Gastroesophageal sphincter (tissue), 3 donors: ENCODE measurements around the gene SH3D21.

Experiments used
- CTCF ChIP-seq, 4 experiments: fragments of 200-600 bp in 2 of 4; fragments of 450-650 bp in 2 of 4; sonication (generic) in 1 of 4; IDR thresholded peaks; one replicate each; pipeline ENCODE4 v1.5.1; 2017 to 2019; ENCODE audit warnings: antibody characterized with exemption in 4 of 4, mild to moderate bottlenecking in 2 of 4, moderate library complexity in 2 of 4
- EP300 ChIP-seq: sonication (generic); formaldehyde crosslinking; IDR thresholded peaks from one replicate; pipeline ENCODE4 v1.6.1; 2017; ENCODE audit warnings: antibody characterized with exemption, mild to moderate bottlenecking
- POLR2A ChIP-seq, 2 donors: fragments of 450-650 bp; IDR thresholded peaks; one replicate each; pipeline ENCODE4 v1.6.1; 2017; ENCODE audit warnings: antibody characterized with exemption in 2 of 2, mild to moderate bottlenecking in 2 of 2, moderate library complexity in 1 of 2
- POLR2AphosphoS5 ChIP-seq: sonication (generic); formaldehyde crosslinking; IDR thresholded peaks from one replicate; pipeline ENCODE4 v1.6.1; 2017; ENCODE audit warnings: antibody characterized with exemption

DNA sequence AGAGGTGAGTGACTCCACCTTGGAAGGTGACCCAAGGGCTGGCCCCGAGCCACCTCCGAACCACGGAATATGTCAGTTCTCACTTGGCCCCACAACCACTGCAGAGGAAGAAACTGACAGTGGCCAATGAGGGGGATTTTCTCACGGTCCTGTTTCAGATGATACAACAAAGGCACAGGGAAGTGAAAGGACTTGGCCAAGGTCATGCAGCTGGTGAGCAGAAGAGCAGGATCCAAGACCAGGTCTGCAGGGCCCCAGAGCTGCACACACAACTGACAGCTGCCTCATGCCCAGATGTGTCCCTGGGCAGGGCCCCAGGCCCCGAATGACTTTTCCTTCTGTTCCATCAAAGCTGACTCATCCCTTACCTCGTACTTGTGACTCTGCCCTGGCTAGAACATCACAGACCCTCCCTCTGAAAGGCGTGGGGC is 43.1 kb downstream of the SH3D21 start:
- TF ChIP-seq CTCF (IDR thresholded peaks at IDR 0.05) = no peak
- no peak for TF ChIP-seq EP300
- TF ChIP-seq POLR2A (IDR thresholded peaks at IDR 0.05) = no peak
- no peak for TF ChIP-seq POLR2AphosphoS5
